ENCODE data around the gene ZNF428. TPM values are rescaled to one million over a fixed set of nuclear protein-coding genes. Genes with fewer than 3 reads are reported as not detected.

Gene ZNF428
- total and polyA plus RNA-seq, 2 of the 4 experiments (the other 2 are of a cell fraction) = 9.9 to 32.3 TPM

DNA sequence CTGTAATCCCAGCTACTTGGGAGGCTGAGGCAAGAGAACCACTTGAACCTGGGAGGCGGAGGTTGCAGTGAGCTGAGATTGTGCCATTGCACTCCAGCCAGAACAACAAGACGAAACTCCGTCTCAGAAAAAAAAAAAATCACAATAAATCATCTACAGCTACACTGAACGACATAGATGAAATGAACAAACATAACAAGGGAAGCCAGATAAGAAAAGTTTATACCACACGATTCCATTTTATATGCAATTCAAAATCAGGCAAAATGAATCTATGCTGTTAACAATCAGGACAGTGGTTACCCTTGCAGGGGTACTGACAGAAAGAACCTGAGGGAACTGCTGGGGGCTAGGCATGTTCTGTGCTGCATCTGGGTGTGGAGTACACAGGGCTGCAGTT, 49.8 kb downstream of the ZNF428 start:
- in situ Hi-C loops (cut with MboI; ENCODE audit: low sequenced_read_pairs) (no loop called here), intact Hi-C loops (cut with micrococcal nuclease) (no loop called here), dilution Hi-C loops (cut with HindIII; ENCODE audit: low sequenced_read_pairs, unreplicated experiment) (no loop called here)
- Histone ChIP-seq H3K9ac (ENCODE audit: low read depth, low read length) (no peak overlapping the region), H3K4ac (ENCODE audit: low read depth, low read length) (no peak overlapping the region), H2AK9ac (replicated peaks; ENCODE audit: low read depth, low read length, poor library complexity) (no peak overlapping the region), H3K36me3 (ENCODE audit: control insufficient read depth, insufficient read depth, low read length) (0 out of 2 replicates have a peak, but pooled peaks cover 1% of the 10 kb centered on the region), H4K20me1 (ENCODE audit: insufficient read depth, low read length) (no peaks in the 10 kb centered on the region), H3K9me3 (ENCODE audit: control insufficient read depth, insufficient read depth, low read length) (no peaks in the 10 kb centered on the region), H2BK5ac (ENCODE audit: low read depth, low read length, poor library complexity, severe bottlenecking) (no peak overlapping the region), H3K27ac (ENCODE audit: insufficient read depth, low read length) (no peak overlapping the region), H3K4me3 (ENCODE audit: insufficient read depth, low read depth, low read length) (no peak overlapping the region), H3K79me1 (ENCODE audit: low read depth in 1 of 2, low read length in 2 of 2) (peaks cover 37 to 62% of the 10 kb centered on the region in 2 experiments), H4K5ac (ENCODE audit: low read depth, low read length) (no peak overlapping the region), H2BK120ac (ENCODE audit: low read depth, low read length) (no peak overlapping the region), H2AFZ (replicated peaks; ENCODE audit: low read length, poor library complexity) (no peak overlapping the region), H3K23ac (ENCODE audit: low read depth, low read length) (no peak overlapping the region), H3K56ac (ENCODE audit: extremely low read depth, insufficient read depth, low read length) (no peak overlapping the region), H2BK20ac (ENCODE audit: low read depth, low read length) (no peak overlapping the region), H3K14ac (replicated peaks; ENCODE audit: low read depth, low read length) (no peak overlapping the region), H4K91ac (ENCODE audit: insufficient read depth, low read depth, low read length) (no peak overlapping the region), H4K8ac (ENCODE audit: low read depth in 2 of 2, low read length in 2 of 2) (no peak overlapping the region), H2AK5ac (ENCODE audit: low read depth, low read length) (no peak overlapping the region), H3K9me1 (ENCODE audit: insufficient read depth, low read length) (peaks cover 6% of the 10 kb centered on the region; the same call in 1 of the 2 replicates), H3K4me2 (ENCODE audit: low read depth, low read length) (no peak overlapping the region), H3K4me1 (ENCODE audit: control insufficient read depth, insufficient read depth, low read length) (peaks cover 4% of the 10 kb centered on the region), H2BK15ac (ENCODE audit: low read depth, low read length) (no peak overlapping the region), H3K18ac (ENCODE audit: low read depth, low read length) (no peak overlapping the region), H3K27me3 (ENCODE audit: control insufficient read depth, insufficient read depth, low read length) (no peaks in the 10 kb centered on the region)
- BruUV-seq (replicated peaks) = no TSS peak
- TF ChIP-seq, protein P1, sequence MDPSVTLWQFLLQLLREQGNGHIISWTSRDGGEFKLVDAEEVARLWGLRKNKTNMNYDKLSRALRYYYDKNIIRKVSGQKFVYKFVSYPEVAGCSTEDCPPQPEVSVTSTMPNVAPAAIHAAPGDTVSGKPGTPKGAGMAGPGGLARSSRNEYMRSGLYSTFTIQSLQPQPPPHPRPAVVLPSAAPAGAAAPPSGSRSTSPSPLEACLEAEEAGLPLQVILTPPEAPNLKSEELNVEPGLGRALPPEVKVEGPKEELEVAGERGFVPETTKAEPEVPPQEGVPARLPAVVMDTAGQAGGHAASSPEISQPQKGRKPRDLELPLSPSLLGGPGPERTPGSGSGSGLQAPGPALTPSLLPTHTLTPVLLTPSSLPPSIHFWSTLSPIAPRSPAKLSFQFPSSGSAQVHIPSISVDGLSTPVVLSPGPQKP (IDR thresholded peaks at IDR 0.05; ENCODE audit: borderline replicate concordance, low read depth, low read length) = no peak
- TF ChIP-seq MXI1 (IDR thresholded peaks at IDR 0.05; ENCODE audit: borderline replicate concordance, low read depth, low read length) (no peak), POLR2A (IDR thresholded peaks at IDR 0.05; ENCODE audit: low read depth, low read length) (no peak), CEBPB (IDR thresholded peaks at IDR 0.05; ENCODE audit: low read depth, low read length) (no peak), RFX5 (IDR thresholded peaks at IDR 0.05; ENCODE audit: low read depth, low read length) (no peak), BHLHE40 (IDR thresholded peaks at IDR 0.05; ENCODE audit: low read depth, low read length) (no peak), MAZ (IDR thresholded peaks at IDR 0.05; ENCODE audit: borderline replicate concordance, low read depth, low read length) (no peak), RAD21 (IDR thresholded peaks at IDR 0.05; ENCODE audit: low read length) (no peak), SMC3 (IDR thresholded peaks at IDR 0.05; ENCODE audit: low read depth, low read length) (no peak)
- TF ChIP-seq, protein P2, sequence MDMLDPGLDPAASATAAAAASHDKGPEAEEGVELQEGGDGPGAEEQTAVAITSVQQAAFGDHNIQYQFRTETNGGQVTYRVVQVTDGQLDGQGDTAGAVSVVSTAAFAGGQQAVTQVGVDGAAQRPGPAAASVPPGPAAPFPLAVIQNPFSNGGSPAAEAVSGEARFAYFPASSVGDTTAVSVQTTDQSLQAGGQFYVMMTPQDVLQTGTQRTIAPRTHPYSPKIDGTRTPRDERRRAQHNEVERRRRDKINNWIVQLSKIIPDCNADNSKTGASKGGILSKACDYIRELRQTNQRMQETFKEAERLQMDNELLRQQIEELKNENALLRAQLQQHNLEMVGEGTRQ (IDR thresholded peaks at IDR 0.05; ENCODE audit: low read depth, low read length) = no peak
- TF ChIP-seq, protein P3, sequence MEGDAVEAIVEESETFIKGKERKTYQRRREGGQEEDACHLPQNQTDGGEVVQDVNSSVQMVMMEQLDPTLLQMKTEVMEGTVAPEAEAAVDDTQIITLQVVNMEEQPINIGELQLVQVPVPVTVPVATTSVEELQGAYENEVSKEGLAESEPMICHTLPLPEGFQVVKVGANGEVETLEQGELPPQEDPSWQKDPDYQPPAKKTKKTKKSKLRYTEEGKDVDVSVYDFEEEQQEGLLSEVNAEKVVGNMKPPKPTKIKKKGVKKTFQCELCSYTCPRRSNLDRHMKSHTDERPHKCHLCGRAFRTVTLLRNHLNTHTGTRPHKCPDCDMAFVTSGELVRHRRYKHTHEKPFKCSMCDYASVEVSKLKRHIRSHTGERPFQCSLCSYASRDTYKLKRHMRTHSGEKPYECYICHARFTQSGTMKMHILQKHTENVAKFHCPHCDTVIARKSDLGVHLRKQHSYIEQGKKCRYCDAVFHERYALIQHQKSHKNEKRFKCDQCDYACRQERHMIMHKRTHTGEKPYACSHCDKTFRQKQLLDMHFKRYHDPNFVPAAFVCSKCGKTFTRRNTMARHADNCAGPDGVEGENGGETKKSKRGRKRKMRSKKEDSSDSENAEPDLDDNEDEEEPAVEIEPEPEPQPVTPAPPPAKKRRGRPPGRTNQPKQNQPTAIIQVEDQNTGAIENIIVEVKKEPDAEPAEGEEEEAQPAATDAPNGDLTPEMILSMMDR (conservative IDR thresholded peaks at IDR 0.05; ENCODE audit: low read depth, low read length) = no peak
- WGBS, 2 experiments (ENCODE audit: extremely low coverage in 2 of 2, insufficient read length in 1 of 2) = 100% methylated on average over 1 of the region's 5 CpGs; no CpG with 5 or more reads in 1 of the 2 experiments
- ATAC-seq (ENCODE audit: low read depth) = no peak
- ChIA-PET CTCF (no interaction called here), POLR2A (ENCODE audit: unreplicated experiment) (no interaction called here)
- no peak for DNase-seq

Measured in IMR-90 (cell line).